ENCODE measurements around the gene VCL.

The VCL gene

DNA sequence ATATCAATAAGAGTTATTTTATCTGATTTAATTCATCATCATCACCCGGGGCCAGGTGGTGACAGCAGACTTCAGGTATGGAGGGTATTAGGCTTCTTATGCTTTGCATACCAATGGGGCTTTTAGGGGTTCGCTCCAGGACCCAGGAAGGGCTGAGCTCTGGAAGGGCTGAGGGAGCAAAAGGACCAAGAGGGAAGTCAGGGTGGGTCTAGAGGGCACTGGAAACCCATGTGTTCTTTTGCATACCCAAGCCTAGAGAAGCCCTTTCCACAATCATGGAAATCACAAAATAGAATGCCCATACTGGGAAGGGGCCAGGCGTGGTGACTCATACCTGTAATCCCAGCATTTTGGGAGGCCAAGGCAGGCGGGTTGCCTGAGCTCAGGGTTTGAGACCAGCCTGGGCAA is 30.9 kb upstream of the VCL start:
- TF ChIP-seq, protein P1, sequence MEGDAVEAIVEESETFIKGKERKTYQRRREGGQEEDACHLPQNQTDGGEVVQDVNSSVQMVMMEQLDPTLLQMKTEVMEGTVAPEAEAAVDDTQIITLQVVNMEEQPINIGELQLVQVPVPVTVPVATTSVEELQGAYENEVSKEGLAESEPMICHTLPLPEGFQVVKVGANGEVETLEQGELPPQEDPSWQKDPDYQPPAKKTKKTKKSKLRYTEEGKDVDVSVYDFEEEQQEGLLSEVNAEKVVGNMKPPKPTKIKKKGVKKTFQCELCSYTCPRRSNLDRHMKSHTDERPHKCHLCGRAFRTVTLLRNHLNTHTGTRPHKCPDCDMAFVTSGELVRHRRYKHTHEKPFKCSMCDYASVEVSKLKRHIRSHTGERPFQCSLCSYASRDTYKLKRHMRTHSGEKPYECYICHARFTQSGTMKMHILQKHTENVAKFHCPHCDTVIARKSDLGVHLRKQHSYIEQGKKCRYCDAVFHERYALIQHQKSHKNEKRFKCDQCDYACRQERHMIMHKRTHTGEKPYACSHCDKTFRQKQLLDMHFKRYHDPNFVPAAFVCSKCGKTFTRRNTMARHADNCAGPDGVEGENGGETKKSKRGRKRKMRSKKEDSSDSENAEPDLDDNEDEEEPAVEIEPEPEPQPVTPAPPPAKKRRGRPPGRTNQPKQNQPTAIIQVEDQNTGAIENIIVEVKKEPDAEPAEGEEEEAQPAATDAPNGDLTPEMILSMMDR (IDR thresholded peaks at IDR 0.05; ENCODE audit: extremely low read depth, missing control alignments): no peak
- no peak for DNase-seq (ENCODE audit: low spot score)

GRCh38 chr10:73967544-73967943 is 30.4 kb upstream of the VCL start:
- TF ChIP-seq, protein P1 (IDR thresholded peaks at IDR 0.05; ENCODE audit: extremely low read depth, missing control alignments): no peak
- no peak for DNase-seq (ENCODE audit: low spot score)

- no peak for DNase-seq (ENCODE audit: low spot score)
These were observed 29.8 kb upstream of the VCL start for GRCh38 chr10:73968098-73968521.

DNA sequence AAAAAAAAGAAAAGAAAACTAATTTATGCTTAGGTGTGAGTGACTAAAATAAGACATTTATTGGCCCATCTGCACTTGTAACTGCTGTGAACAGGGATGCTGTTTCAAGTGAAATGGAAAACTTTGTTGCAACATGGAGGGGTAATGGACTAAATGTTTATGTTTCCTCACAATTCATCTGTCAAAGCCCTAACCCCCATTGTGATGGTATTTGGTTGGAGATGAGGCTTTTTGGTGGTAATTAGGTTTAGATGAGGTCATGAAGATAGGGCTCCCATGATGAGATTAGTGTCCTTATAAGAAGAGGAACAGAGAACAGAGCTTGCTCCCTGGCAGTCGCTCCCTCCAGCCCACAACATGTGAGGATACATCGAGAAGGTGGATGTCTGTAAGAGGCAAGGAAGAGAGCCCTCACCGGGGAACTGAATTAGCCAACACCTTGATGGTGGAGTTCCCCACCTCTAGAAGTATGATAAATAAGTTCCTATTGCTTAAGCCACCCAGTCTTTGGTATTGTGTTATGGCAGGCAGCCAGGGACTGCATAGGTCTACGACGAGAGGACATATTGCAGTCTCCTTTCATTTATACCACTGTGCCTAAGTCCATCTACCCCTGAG is 28.6 kb upstream of the VCL start:
- no peak for DNase-seq (ENCODE audit: low spot score)
- TF ChIP-seq, protein P1 (IDR thresholded peaks at IDR 0.05; ENCODE audit: extremely low read depth, missing control alignments): no peak

More at GRCh38 chr10:73968098-73968521, 29.8 kb upstream of the VCL start:
- TF ChIP-seq, protein P1 (IDR thresholded peaks at IDR 0.05; ENCODE audit: extremely low read depth, missing control alignments): no peak

GRCh38 chr10:73970845-73971244 is 27.1 kb upstream of the VCL start:
- DNase-seq (ENCODE audit: low spot score): no peak
- TF ChIP-seq, protein P1 (IDR thresholded peaks at IDR 0.05; ENCODE audit: extremely low read depth, missing control alignments): no peak

- TF ChIP-seq, protein P1 (IDR thresholded peaks at IDR 0.05; ENCODE audit: extremely low read depth, missing control alignments): no peak
- DNase-seq (ENCODE audit: low spot score): no peak
These were observed 26.1 kb upstream of the VCL start for GRCh38 chr10:73971636-73972354.

GRCh38 chr10:73973427-73973826 is 24.5 kb upstream of the VCL start:
- TF ChIP-seq, protein P1 (IDR thresholded peaks at IDR 0.05; ENCODE audit: extremely low read depth, missing control alignments): no peak
- no peak for DNase-seq (ENCODE audit: low spot score)
